ENCODE results near the gene ZNF639. TPM values are rescaled to one million over a fixed set of nuclear protein-coding genes. Genes with fewer than 3 reads are reported as not detected.

The ZNF639 gene
- total RNA-seq, 2 donors from 2014 or later = 41.1 to 42.0 TPM

DNA sequence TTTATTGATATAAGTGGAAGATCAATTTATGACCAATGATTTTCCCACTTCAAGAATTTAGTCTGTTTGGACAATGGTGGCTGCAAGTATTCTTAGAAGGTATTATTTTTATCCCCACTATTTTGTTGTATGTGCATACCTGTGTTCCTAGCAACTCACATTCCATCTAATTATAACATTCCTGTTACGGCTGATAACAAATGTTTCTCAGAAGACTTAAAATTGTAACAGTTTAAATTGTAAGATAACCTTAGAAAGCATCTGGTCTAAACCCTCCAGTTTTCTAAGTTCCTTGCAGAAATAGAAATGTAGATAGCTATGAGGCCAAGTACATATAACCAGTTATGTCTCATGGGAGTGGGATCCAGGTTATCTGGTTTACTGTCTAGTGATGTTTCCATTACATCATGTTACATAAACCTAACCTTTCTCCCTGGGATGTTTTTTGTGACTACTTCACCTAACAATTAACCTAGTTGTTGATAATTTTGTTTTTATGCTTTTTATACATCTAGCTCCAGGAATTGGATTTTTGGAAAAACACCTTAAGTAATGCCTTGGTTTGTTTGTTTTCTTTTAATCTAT is 13.6 kb downstream of the ZNF639 start:
- no peak for DNase-seq
- WGBS, 2 experiments (ENCODE audit: insufficient coverage in 1 of 2, insufficient read length in 1 of 2) = 33% methylated on average over 1 of the region's 1 CpG; no CpG with 5 or more reads in 1 of the 2 experiments
- H3K27me3 Mint-ChIP-seq (ENCODE audit: insufficient read depth) = no peaks in the 10 kb centered on the region
- H3K36me3 Mint-ChIP-seq (ENCODE audit: low read depth) = peaks cover 73% of the 10 kb centered on the region
- Histone ChIP-seq H3K4me1 (ENCODE audit: control insufficient read depth, insufficient read depth, low read length) (no peaks in the 10 kb centered on the region), H3K9ac (ENCODE audit: extremely low read depth, low read length, poor library complexity, severe bottlenecking) (no peak overlapping the region), H3K4me3 (ENCODE audit: low read length) (no peak overlapping the region), H3K9me3 (ENCODE audit: control insufficient read depth, low read length) (no peaks in the 10 kb centered on the region), H3K27ac (ENCODE audit: low read depth, low read length) (no peak overlapping the region), H3K27me3 (ENCODE audit: control insufficient read depth, insufficient read depth, low read length, poor library complexity, severe bottlenecking) (no peaks in the 10 kb centered on the region), H3K36me3 (ENCODE audit: control insufficient read depth, insufficient read depth, low read length) (peaks cover 53% of the 10 kb centered on the region)
- H3K4me3 Mint-ChIP-seq = no peak overlapping the region
- H3K4me1 Mint-ChIP-seq = no peaks in the 10 kb centered on the region
- H3K27ac Mint-ChIP-seq = no peak overlapping the region
- TF ChIP-seq, protein P1, sequence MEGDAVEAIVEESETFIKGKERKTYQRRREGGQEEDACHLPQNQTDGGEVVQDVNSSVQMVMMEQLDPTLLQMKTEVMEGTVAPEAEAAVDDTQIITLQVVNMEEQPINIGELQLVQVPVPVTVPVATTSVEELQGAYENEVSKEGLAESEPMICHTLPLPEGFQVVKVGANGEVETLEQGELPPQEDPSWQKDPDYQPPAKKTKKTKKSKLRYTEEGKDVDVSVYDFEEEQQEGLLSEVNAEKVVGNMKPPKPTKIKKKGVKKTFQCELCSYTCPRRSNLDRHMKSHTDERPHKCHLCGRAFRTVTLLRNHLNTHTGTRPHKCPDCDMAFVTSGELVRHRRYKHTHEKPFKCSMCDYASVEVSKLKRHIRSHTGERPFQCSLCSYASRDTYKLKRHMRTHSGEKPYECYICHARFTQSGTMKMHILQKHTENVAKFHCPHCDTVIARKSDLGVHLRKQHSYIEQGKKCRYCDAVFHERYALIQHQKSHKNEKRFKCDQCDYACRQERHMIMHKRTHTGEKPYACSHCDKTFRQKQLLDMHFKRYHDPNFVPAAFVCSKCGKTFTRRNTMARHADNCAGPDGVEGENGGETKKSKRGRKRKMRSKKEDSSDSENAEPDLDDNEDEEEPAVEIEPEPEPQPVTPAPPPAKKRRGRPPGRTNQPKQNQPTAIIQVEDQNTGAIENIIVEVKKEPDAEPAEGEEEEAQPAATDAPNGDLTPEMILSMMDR (conservative IDR thresholded peaks at IDR 0.05) = no peak
- H3K9me3 Mint-ChIP-seq = no peaks in the 10 kb centered on the region

DNA sequence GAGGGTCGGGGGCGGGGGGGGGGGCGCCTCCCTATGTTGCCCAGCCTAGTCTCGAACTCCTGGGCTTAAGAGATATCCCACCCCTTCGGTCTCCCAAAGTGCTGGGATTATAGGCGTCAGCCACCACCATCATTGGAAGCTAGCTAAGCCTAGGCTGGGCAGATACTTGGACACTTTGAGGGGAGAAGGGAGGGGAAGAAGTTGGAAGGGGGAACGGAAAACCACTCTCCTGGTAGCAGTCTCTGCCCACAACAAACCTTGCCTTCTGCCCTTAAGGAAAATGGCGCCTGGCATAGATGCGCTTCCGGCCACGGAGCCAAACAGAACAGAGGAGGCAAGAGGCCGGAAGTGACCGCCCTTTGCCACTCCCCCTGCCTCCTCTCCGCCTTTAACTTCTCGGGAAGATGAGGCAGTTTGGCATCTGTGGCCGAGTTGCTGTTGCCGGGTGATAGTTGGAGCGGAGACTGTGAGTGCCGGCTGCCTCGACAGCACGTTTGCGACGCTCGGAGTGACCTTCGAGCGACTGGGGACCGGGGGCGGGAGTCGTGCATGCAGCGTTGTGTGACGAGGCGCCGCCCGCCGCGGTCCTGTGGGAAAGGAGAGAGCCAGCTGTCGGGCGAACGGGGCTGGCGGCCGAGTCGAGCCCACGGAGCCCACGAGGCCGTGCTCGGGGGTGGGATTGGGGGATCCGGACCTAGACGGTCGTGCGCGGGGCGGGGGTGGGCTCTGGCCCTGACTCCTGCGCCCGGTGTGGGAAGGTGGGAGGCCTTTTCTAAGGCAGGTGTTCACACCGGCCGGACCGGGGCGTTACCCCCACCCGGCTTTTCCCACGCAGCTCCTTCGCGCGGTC is 24.7 kb downstream of the ZNF639 start, which contains the start of gene MFN1:
Gene MFN1 (plus strand): TSS at position 365 of the 850 bp plus-strand sequence. CDS start 1,143 bp downstream, outside the sequence.
- Mint-ChIP-seq H3K27ac (peak within 1 kb of the TSS; percentile 98), H3K9me3 (no peaks in the 10 kb centered on the region), H3K4me3 (peak within 1 kb of the TSS; percentile 96), H3K27me3 (ENCODE audit: insufficient read depth) (no peaks in the 10 kb centered on the region), H3K4me1 (peaks cover 9% of the 10 kb centered on the region), H3K36me3 (ENCODE audit: low read depth) (peaks cover 18% of the 10 kb centered on the region)
- no peaks in the 10 kb centered on the region for H3K27me3 ChIP-seq (ENCODE audit: control insufficient read depth, insufficient read depth, low read length, poor library complexity, severe bottlenecking)
- H3K4me3 ChIP-seq (ENCODE audit: low read length) = peak within 1 kb of the TSS; percentile 97
- 0 to 1% methylated on average over 21 to 60 of the region's 63 CpGs for WGBS, 2 experiments (ENCODE audit: insufficient coverage in 1 of 2, insufficient read length in 1 of 2)
- H3K4me1 ChIP-seq (ENCODE audit: control insufficient read depth, insufficient read depth, low read length) = no peaks in the 10 kb centered on the region
- TF ChIP-seq, protein P1 (conservative IDR thresholded peaks at IDR 0.05) = no peak
- peak within 1 kb of the TSS; percentile 69 for H3K27ac ChIP-seq (ENCODE audit: low read depth, low read length)
- H3K9me3 ChIP-seq (ENCODE audit: control insufficient read depth, low read length) = no peaks in the 10 kb centered on the region
- peaks cover 15% of the 10 kb centered on the region for H3K36me3 ChIP-seq (ENCODE audit: control insufficient read depth, insufficient read depth, low read length)
- peak; percentile 97 for DNase-seq
- H3K9ac ChIP-seq (ENCODE audit: extremely low read depth, low read length, poor library complexity, severe bottlenecking) = peak within 1 kb of the TSS; percentile 64

DNA sequence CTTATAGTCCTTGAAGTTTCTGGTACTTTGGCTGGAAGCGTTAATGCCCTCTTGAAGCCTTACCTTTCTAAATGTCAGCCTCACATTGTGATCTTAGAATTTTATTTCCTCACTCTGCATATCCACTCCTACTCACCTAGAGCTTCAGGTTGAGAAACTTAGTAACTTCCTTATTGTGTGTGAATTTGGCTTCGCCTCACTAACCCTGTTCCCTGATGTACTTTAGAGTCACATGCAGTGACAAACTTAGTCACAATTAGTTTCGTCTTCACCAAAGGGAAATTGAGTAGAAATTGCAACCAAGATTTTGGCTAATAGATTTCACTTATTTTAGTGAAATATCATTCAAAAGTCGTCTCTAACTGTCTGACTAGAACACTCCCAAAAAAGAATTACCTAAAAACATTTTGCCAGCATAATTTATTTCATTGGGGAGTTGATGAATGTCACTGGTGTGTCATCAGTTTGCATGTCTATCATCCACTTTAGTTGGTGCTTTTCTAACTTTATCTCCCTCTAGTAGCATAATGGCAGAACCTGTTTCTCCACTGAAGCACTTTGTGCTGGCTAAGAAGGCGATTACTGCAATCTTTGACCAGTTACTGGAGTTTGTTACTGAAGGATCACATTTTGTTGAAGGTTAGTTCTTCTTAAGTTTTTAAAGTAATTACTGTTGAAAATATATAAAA is 25.6 kb downstream of the ZNF639 start:
- peak overlapping the region; percentile 96 for H3K4me3 Mint-ChIP-seq
- H3K27ac Mint-ChIP-seq = peak overlapping the region; percentile 98
- Histone ChIP-seq H3K4me3 (ENCODE audit: low read length) (peak overlapping the region; percentile 97), H3K36me3 (ENCODE audit: control insufficient read depth, insufficient read depth, low read length) (peaks cover 17% of the 10 kb centered on the region), H3K9ac (ENCODE audit: extremely low read depth, low read length, poor library complexity, severe bottlenecking) (peak overlapping the region; percentile 64), H3K9me3 (ENCODE audit: control insufficient read depth, low read length) (no peaks in the 10 kb centered on the region), H3K4me1 (ENCODE audit: control insufficient read depth, insufficient read depth, low read length) (no peaks in the 10 kb centered on the region), H3K27ac (ENCODE audit: low read depth, low read length) (no peak overlapping the region), H3K27me3 (ENCODE audit: control insufficient read depth, insufficient read depth, low read length, poor library complexity, severe bottlenecking) (no peaks in the 10 kb centered on the region)
- H3K9me3 Mint-ChIP-seq = no peaks in the 10 kb centered on the region
- WGBS, 2 experiments (ENCODE audit: insufficient coverage in 1 of 2, insufficient read length in 1 of 2) = 55 to 79% methylated on average over 3 to 5 of the region's 5 CpGs
- H3K27me3 Mint-ChIP-seq (ENCODE audit: insufficient read depth) = no peaks in the 10 kb centered on the region
- H3K4me1 Mint-ChIP-seq = peaks cover 9% of the 10 kb centered on the region
- peaks cover 23% of the 10 kb centered on the region for H3K36me3 Mint-ChIP-seq (ENCODE audit: low read depth)
- DNase-seq = no peak
- TF ChIP-seq, protein P1 (conservative IDR thresholded peaks at IDR 0.05) = no peak

Data from endodermal cell (in vitro differentiated cells).